Peyer's patch (tissue), 4 donors: ENCODE measurements around the gene MYO1D.

Experiments used
- POLR2A ChIP-seq, 2 donors: fragments of 450-650 bp; IDR thresholded peaks; one replicate each; pipeline ENCODE4 v1.5.1; 2017; ENCODE audit warnings: antibody characterized with exemption in 2 of 2, mild to moderate bottlenecking in 2 of 2, moderate library complexity in 2 of 2
- TF ChIP-seq, protein P1 (sequence below), 6 experiments: fragments of 450-650 bp in 4 of 6; fragments of 200-600 bp in 2 of 6; sonication (generic) in 1 of 6; IDR thresholded peaks; one replicate each; pipeline ENCODE4 v1.5.1; 2017 to 2019; ENCODE audit warnings: antibody characterized with exemption in 6 of 6, mild to moderate bottlenecking in 3 of 6, moderate library complexity in 1 of 6

DNA sequence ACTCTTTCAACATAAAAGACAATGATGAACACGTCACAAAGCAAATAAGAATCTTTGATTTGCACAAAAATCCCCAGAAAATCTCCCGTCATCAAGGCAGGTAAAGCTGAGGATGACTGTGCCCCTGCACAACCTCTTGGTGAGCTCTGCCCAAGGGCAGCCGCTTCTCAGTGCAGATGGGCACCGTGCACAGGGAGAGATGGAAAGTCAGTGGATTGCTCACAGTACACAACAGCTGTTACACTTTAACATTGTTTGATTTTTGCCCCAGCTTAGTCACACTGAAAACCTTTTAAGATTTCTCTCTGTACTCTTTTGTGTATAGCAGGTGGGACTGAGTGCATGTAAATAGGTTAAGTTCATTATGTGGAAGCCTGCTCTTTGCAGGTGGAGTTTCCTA is 285.9 kb downstream of the MYO1D start:
- TF ChIP-seq POLR2A (IDR thresholded peaks at IDR 0.05): no peak
- TF ChIP-seq, protein P1, sequence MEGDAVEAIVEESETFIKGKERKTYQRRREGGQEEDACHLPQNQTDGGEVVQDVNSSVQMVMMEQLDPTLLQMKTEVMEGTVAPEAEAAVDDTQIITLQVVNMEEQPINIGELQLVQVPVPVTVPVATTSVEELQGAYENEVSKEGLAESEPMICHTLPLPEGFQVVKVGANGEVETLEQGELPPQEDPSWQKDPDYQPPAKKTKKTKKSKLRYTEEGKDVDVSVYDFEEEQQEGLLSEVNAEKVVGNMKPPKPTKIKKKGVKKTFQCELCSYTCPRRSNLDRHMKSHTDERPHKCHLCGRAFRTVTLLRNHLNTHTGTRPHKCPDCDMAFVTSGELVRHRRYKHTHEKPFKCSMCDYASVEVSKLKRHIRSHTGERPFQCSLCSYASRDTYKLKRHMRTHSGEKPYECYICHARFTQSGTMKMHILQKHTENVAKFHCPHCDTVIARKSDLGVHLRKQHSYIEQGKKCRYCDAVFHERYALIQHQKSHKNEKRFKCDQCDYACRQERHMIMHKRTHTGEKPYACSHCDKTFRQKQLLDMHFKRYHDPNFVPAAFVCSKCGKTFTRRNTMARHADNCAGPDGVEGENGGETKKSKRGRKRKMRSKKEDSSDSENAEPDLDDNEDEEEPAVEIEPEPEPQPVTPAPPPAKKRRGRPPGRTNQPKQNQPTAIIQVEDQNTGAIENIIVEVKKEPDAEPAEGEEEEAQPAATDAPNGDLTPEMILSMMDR (IDR thresholded peaks at IDR 0.05): no peak
